Stimulated activated CD8-positive, alpha-beta memory T cell treated with anti-CD3 and anti-CD28 coated beads, Interleukin-15, amount 100 ng/mL, for 4 hours (primary cell): ENCODE measurements around the gene HMGN4.
"Not testable (repeated sequence)": the region's sequence is repeated elsewhere in the genome, so short reads cannot be mapped to it uniquely, and the experiment has no call there.

ENCODE experiments used
- DNase-seq, 2 donors: peaks; one replicate each; pipeline ENCODE4 v3.0.0-alpha.2; 2020; ENCODE audit warnings: low read depth in 2 of 2

Gene HMGN4

DNA sequence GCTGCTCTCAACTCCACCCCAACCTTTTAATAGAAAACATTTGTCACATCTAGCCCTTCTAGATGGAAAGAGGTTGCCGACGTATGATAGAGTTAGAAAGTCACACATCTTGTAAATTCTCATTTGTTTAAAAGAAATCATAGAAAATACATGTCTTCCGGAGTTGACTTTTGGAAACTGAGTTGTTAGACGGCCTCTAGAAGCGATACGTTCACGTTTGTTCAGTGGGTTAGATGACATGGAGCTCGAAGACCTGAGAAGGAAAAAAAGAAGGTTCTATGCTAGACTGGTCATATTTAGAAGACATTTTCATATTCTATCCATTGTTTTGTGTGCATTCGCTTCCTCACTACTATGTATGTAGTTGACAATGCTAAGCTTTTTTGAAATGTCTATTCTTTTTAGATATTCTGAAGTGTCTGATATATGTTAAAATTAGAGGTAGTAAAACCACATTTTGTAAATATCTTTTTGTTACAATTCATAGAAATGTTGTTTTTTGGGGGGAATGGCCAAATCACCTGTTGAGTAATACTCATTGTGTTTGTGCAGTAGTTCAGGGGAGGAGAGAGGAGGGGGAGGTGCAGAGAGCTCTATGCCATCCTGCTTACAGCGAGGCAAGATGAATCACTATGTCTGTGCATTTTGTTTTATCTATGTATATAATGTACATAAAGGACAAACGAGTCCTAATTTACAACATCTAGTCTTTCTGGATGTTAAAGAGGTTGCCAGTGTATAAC lies 15.5 kb upstream of the HMGN4 start:
- DNase-seq, result not testable (repeated sequence)

DNA sequence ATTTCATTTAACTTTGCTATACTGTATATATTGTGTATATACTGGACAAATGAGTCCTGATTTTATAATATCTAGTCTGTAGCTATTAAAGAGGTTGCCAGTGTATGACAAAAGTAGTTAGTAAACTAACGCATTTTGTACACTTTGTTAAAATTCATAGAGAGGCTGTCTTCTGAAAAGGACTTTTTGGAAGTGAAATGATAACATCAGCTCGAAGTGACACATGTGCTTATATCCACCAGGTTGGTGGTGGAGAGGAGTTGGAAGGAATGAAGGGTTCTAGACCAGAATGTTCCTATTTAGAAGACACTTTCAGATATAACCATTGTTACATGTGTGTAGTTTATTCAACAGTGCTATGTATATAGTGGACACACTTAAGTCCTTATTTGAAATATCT lies 13.9 kb upstream of the HMGN4 start:
- DNase-seq, result not testable (repeated sequence)

DNA sequence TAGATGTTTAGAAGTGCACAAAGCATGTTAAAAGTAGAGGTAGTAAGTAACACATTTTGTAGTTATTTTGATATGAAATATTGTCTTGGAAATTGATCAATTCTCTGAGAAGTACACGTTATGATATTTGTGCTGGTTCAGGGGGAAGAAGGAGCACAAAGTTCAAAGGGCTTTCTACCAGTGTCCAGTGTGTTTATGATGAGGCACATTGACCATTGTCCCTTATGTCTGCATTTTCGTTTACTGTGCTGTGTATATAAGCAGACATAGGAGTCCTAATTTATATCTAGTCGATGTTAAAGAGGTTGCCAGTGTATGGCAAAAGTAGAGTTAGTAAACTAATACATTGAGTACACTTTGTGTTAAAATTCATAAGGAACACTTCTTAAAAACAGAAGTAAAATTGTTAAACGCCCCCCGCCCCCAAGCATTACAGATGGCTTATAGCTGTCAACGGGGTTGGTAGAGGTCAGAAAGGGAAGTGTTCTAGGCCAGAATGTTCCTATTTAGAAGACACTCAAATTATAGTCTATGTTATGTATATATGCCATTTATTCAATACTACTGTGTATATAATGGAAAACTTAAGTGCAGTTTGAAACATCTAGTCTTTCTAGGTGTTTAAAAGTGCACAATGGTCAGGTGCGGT lies 13.3 kb upstream of the HMGN4 start:
- DNase-seq, result no peak

DNA sequence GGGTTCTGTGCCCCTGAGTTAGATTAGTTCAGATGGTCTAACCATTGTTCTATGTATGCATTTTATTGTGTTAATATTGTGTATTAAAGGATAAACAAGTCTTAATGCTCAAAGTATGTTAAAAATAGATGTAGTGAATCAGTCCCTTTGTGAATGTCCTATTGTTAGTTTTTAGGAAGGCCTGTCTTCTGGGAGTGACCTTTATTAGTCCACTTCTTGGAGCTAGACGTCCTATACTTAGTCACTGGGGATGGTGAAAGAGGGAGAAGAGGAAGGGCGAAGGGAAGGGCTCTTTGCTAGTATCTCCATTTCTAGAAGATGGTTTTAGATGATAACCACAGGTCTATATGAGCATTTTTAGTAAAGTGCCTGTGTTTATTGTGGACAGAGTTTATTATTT lies 12.3 kb upstream of the HMGN4 start:
- DNase-seq, result no peak

DNA sequence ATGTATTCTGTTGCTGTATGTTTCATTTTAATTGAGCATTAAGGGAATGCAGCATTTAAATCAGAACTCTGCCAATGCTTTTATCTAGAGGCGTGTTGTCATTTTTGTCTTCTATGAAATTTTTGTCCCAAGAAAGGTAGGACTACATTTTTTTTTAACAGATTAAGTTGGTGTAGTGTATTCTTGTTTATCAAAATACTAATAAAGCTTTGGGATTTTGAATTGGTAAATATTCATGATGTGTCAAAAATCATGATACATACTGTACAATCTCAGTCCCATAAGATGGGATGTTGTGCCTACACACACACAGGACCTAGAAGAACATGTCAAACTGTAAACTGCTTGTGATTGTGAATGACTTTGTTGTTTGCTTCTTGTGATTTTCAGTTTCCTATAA lies 11.2 kb upstream of the HMGN4 start:
- no peak for DNase-seq

DNA sequence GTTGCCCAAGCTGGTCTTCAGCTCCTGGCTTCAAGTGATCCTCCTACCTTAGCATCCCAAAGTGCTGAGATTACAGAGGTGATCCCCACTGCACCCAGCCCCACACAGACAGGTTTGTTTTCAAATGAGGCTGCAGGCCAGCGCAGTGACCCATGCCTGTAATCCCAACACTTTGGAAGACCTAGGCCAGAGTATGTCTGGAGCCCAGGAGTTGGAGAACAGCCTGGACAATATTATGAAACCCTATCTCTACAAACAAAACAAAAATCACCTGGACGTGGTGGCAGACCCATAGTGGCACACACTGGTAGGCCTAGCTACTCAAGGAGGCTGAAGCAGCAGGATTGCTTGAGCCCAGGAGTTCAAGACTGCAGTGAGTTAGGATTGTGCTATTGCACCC lies 8.0 kb upstream of the HMGN4 start:
- no peak for DNase-seq

DNA sequence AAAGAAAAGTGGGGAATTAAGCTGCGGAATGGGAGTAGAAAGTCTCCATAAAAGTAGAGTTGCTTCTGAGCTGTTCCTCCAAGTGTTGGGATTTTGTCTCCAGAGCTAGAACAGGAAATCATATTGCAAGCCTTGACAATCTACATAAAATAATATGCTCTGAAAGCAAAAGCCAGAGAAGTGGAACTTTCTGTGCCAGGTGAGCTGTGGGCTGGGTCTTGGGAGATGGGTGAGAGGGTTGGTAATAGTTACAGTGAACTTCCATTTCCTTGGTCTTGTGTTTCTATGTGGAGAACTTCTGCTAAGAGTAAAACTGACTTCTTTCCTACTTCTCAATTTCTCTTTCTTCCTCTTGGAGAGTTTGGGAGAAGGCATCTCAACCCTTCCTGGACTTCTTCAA lies 6.3 kb upstream of the HMGN4 start:
- DNase-seq, result no peak

DNA sequence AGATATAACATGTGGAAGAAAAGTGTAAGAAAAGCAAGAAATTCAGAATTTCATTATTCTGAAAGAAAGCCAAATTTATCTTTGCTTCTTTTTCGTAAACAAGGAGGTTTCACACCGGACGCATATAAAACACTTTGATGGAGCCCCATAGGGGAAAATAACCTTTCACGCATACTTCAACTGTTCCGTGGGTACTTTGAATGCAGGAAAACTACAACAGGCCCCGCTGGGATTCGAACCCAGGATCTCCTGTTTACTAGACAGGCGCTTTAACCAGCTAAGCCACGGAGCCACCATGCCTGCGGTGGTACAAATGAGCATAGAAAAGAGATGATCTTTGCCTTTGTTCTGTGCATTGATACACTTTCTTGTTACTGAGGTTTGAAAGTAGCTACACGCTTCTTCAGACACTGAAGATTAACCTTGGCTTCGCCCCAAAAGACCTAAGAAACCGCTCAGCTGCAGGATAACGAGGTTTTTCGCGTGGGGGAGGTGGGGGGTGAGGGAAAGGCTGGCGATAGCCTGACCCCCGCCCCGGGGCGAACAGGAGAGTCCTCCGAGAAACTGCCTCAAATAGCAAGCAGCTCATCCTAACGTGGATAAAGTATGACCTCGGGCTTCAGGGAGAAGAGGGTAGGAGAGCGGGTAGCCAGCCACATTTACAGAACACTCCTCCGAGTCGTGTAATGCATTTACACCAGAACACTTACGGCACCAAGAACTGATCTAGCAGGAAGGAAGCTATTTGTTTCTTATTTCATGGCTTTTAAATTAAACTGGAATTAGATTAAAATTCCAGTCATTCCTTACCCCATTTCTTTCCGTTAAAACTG lies 5.3 kb upstream of the HMGN4 start:
- DNase-seq, result peak; percentile 74 to 88

DNA sequence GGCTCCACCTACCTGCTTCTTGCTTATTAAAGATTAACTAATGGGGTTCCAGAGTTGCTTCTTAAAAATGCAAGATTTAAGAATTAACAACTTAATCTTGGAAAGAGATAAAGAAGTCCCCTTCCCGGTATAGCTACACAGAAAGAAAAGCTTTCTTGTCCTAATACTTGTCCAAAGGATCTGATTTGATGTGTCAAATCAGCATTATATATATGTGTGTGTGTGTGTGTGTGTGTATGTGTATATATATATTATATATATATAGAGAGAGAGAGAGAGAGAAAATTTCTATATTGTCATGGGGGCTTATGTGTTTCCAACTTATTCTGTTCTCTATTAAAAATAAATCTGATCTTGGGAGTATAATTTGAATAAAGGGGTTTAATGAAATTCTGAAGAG lies 4.6 kb upstream of the HMGN4 start:
- no peak for DNase-seq

DNA sequence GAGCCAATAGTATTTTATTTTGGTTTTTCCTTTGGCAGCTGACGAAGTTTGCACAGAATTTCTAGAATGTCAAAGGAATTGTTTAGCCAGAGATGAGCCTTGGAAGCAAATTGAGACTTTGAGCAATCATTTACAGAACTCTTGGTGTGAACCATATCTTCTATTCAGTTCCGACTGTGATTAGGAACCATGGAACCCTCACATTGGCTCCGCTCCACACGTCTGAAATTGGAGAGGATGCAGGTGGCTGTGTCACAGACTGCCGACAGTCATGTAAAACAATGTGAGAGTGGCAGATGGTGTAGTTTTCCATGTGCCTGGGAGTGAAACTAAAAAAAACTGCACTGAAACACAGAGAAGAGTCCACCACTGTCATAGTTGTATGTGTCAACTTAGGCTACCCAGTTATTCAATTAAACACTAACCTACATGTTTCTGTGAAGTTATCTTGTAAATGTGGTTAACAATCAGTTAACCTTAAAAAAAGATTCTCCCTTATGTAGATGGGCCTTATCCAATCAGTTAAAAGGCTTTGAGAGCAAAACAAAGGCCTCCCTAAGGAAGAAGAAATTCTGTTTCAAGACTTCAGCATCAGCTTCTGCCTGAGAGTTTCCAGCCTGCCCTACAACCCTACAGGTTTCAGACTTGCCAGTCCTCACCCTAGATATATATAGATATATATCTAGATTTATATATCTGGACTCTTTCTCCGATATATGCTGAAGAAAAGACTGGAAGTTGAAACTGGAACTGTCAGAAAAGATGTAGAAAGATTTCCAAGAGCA lies 3.3 kb upstream of the HMGN4 start:
- no peak for DNase-seq

DNA sequence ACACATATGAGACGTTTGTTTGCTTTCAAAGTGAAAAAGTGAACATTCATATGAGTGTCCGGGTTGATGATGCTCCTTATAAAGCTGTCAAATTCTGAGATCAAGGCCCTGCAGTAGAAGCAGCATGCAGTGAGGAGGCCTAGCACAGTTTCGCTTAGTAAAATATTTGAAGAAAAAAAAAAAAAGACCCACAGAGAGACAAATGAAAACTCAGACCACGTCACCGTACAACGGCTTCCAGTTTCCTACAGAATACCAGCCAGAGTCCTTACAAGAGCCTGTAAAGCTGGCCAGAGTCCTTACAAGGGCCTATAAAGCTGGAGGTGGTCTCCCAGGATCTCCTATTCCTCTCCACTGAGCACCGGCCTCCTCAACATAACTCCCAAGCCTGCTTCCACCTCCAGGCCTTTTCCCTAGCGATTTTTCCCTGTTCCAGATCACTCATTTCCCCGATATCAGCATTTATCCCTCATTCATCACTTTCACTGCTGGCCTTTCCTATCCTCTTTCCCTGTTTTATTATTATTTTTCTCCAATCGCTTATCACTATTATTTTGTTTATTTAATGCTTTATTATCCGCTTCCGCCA lies 1.5 kb upstream of the HMGN4 start:
- no peak for DNase-seq

DNA sequence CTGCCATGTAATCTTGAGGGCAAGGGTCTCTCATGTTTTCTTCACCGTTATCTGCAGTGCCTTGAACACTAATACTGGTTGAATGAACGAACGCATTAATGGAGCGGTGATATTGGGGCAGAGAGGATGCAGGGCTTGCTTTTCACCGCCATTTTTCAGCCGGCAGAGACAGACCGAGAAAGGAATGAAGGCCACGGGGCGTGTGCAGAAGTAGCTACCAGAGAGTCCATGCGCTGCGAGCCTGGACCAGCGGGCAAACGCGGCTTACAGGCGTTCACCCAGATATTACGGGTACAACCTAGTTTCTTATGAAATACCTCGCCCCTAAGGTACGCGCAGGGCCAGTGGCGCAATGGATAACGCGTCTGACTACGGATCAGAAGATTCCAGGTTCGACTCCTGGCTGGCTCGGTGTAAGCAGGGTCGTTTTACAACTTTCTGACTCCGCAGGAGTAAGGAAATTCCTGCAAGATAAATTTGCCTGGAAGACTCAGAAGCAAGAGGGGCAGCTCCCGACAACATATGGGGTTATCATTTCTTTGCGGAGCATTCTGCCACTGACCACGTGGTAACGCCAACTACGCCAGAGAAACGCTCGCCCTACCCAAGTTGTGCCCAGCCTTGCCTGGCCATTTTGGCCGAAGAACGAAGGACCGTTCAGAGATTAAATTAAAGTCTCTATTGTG lies 863 bp upstream of the HMGN4 start:
- DNase-seq, result peak; percentile 79 to 86

DNA sequence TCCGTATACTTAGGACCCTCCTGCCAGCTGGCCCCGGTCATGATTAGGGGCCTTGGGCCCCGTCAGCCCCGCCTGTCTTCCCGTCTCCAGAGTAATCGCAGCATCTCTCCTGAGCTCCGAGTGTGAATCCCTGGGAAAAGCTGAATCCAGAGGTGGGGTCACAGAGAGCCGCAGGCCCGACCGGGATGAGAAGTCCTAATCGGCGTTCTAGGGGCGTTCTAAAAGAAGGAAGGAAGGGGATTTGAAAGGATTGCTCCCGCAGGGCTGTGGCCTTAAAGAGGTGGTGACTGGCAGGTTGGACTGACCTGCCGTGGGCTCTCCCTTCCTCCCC lies 371 bp downstream of the HMGN4 start:
- DNase-seq, result no peak

DNA sequence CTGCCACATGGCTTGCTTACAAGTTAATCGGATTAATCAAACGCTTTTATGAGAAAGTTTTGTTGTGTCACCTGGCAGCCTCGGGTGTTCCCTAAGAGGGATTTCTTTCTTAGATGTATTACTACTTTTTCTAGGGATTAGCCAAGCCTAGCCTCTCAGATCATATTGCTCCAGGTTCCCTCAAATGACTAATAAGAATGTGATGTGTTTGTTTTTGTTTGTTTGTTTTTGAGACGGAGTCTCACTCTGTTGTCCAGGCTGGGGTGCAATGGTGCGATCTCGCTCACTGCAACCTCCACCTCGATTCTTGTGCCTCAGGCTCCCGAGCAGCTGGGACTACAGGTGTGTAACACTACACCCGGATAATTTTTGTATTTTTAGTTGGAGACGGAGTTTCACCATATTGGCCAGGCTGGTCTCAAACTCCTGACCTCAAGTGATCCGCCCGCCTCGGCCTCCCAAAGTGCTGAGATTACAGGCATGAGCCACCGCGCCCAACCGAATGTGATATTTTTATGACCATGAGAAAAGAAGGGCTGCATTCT lies 977 bp downstream of the HMGN4 start:
- DNase-seq, result no peak

DNA sequence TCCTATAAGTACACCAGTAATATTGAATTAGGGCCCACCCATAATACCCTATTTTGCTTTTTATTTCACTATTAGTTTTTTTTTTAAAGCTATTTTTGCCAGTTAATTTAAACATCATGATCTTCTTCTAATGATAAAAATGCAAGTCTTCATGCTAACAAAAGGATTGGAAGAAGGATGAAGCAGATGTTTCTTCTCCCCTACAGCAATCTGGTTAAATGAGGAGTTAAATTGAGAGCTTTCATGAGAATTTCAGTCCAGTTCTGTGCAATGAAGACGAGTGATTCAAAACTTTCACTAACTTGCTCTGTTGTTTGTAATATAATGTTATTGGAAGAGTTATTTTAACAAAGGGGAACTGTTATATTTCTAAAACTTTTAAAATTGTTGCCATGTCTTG lies 3.4 kb downstream of the HMGN4 start:
- DNase-seq, result no peak

DNA sequence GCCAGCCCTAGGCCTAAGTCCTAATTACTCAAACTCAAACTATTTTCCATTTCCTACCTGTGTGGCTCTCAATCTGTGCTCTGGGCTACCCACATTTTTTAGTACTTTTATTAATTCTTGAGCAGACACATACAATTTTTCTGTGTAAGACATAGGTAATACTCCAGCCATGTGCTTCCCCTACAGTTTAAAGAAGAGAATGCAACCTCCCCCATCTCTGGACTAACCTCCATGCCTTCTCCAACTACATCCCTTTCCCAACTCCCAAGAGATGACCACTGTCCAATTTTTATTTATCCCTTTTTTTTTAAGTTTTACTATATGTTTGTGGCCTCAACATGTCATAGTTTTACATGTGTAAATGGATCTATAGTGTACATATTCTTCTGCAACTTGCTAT lies 5.8 kb downstream of the HMGN4 start:
- no peak for DNase-seq

DNA sequence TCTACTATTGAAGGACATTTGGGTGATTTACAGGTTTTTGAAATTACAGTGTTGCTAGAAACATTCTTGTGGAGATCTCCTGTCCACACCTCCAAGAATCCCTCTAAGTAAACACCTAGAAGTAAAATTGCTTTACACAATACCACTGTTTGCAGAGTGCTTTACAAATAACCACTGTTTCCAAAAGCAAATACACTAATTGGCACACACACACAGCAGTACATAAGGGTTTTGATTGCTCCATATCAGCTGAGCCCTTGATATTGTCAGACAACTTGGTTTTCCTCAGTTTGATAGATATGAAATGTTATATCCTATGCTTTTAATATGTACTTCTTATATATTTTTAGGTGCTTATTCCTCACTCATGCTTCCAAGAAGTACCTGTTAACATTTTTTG lies 6.3 kb downstream of the HMGN4 start:
- no peak for DNase-seq

DNA sequence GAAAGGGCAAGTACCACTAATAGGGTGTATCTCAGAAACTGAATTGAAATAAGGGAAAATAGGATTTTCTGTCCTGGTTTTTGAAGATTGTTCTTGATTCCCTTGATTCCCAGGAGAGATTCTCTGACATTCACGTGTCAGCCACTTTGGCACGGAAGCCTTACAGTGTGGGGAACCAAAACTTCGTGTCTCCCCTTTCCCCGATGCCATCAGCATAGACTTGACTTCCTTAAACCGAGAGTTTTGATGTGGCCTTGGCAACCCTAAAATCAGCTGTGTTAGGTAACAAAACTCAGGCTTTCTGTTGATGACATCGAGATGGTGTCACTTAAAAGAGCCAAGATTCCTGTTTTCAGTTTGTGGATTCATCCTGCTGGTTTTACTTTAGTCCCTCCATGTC lies 7.5 kb downstream of the HMGN4 start:
- no peak for DNase-seq

DNA sequence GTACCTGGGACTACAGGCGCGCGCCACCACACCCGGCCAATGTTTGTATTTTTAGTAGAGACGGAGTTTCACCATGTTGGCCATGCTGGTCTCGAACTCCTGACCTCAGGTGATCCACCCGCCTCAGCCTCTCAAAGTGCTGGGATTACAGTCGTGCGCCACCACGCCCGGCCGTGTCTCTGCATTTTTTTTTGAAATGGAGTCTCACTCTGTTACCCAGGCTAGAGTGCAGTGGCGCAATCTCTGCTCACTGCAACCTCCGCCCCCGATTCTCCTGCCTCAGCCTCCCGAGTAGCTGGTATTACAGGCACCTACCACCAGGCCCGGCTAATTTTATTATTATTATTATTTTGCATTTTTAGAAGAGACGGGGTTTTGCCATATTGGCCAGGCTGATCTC lies 9.2 kb downstream of the HMGN4 start:
- DNase-seq, result not testable (repeated sequence)

DNA sequence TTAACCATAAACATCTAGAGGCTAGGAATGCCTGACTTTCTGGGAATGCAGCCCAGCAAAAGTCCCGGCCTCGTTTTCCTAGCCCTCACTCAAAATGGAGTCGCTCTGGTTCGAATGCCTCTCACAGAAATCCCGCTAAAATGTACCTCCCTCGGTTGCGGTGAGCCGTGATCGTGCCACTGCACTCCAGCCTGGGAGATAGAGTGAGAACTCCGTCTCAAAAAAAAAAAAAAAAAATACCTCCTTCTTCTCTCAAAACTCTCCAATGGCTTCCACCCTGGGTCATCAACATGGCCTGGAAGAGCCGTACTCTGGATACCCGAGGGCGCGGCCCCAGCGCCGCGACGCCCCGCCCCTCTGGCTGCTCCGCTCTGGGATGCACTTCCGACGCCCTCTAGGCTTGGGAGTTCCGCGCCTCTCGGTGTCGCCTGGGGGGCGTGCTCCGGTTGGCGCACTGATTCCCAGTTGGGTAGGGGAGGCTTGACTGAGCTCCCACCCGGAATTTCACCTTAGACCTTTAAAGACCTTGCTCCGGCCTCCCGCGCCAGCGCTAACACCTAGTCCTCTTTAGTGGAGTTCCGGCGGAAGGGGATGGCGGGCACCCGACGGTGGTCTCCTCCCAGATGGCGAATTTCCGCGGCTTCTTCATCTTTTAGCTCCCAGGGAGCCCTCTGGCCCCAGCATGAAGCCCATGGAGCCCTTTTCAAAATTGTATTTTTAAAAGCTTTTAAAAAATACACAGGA lies 12.3 kb downstream of the HMGN4 start:
- no peak for DNase-seq
